Thymus (tissue), 11 donors: ENCODE results near the gene GPX3. TPM values are rescaled to one million over a fixed set of nuclear protein-coding genes. Genes with fewer than 3 reads are reported as not detected.

Experiments
- DNase-seq, 9 donors: peaks; one replicate each; pipeline ENCODE4 v3.0.0-alpha.2; 2013; ENCODE audit warnings: low spot score in 9 of 9, low read depth in 6 of 9, missing footprints in 1 of 9
- H3K27ac ChIP-seq, 2 donors: one replicate each; pipeline ENCODE4 v1.5.1; 2013; ENCODE audit warnings: control low read depth in 1 of 2, low read depth in 1 of 2, low read length in 1 of 2, mild to moderate bottlenecking in 1 of 2, moderate library complexity in 1 of 2
- H3K27me3 ChIP-seq, 2 donors: one replicate each; pipeline ENCODE4 v1.5.1; 2013; ENCODE audit warnings: low read length in 1 of 2; ENCODE audit not compliant: control insufficient read depth in 2 of 2, insufficient read depth in 1 of 2
- H3K36me3 ChIP-seq, 2 donors: one replicate each; pipeline ENCODE4 v1.5.1; 2013; ENCODE audit warnings: low read length in 1 of 2, mild to moderate bottlenecking in 1 of 2, moderate library complexity in 1 of 2; ENCODE audit not compliant: control insufficient read depth in 2 of 2, insufficient read depth in 2 of 2
- H3K4me1 ChIP-seq, 2 donors: one replicate each; pipeline ENCODE4 v1.5.1; 2013; ENCODE audit warnings: low read length in 2 of 2; ENCODE audit not compliant: control insufficient read depth in 2 of 2, insufficient read depth in 2 of 2
- H3K4me3 ChIP-seq, 2 donors: one replicate each; pipeline ENCODE4 v1.5.1; 2013; ENCODE audit warnings: low read length in 2 of 2, control low read depth in 1 of 2, mild to moderate bottlenecking in 1 of 2
- H3K9me3 ChIP-seq, 2 donors: one replicate each; pipeline ENCODE4 v1.5.1; 2013; ENCODE audit warnings: low read length in 1 of 2, mild to moderate bottlenecking in 1 of 2; ENCODE audit not compliant: control insufficient read depth in 2 of 2, insufficient read depth in 1 of 2
- WGBS: extraction: QIAGEN DNeasy Blood & Tissue Kit; methylation state at CpG from one replicate; pipeline ENCODE4 v1.1.7; 2013; 5-methylcytosine and 5-hydroxymethylcytosine counted together
- polyA plus RNA-seq: library from polyadenylated mRNA; stranded (reverse); fragments of 200-250 nt; gene quantifications from one replicate; pipeline ENCODE4 v1.2.3, GENCODE V29; 2013
- total RNA-seq: library from RNA; stranded (reverse); fragments of 120-200 nt; gene quantifications from one replicate; pipeline ENCODE4 v1.2.4, GENCODE V29; 2013
- donor health status: healthy.

Gene GPX3
- total and polyA plus RNA-seq, 2 donors = 2.7 to 412 TPM

DNA sequence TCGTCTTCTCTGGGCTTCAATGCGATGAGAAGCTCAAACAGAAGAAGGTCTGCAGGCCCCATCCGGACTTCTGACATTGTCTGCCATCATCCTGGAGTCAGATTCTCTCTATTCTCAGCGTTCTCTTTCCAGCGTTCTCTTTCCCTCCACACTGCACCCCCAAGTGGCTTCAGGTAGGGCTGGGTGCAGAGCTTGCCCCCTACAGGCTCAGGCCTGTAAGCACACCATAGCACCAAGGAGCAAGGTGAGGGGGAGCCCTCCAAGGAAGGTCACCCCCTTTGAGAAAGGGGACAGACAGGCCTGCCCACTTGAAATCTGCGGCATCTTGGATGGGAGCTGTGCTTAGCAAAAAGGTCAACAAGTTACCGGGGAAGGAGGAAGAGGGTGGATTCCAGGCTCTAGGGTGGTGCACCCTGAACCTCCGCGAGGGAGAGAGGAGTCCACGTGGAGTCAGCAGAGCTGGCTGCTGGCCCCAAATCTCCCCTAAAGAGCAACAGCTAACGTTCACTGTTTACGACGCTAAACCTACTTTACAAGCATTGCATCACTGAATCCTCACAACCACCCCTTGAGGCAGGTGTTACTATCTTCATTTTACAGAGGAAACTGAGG, 27.5 kb downstream of the GPX3 start:
- Histone ChIP-seq H3K9me3 (no peaks in the 10 kb centered on the region), H3K27ac (no peak overlapping the region), H3K27me3 (no peaks in the 10 kb centered on the region), H3K36me3 (peaks cover 71 to 79% of the 10 kb centered on the region in 2 donors), H3K4me3 (no peak overlapping the region), H3K4me1 (peaks cover 0 to 6% of the 10 kb centered on the region in 2 donors)
- peak in 3 of 9 donors; percentile 13 to 28 (median 23) for DNase-seq
- 91% methylated on average over 13 of the region's 13 CpGs for WGBS

DNA sequence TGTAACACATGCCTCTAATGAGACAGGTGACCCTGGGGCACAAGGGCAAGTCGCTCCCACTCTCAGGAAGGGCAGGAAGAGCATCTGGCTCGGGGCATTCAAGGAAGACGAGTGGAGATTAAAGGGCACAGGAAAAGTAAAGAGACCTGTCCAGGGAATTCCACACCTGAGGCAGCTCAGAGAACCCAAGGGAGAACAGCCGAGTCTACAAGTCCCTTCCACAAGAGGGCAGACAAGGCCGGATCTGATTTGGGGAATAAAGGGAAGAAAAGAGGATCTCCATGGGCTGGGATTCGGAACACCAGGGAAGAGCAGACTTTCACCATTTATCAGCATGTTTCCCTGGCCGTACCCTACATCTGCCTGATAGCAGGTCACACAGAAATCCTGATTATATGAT, 28.1 kb downstream of the GPX3 start:
- DNase-seq = no peak
- peaks cover 0 to 6% of the 10 kb centered on the region in 2 donors for H3K4me1 ChIP-seq
- no peak overlapping the region for H3K27ac ChIP-seq
- peaks cover 72 to 77% of the 10 kb centered on the region in 2 donors for H3K36me3 ChIP-seq
- no peaks in the 10 kb centered on the region for H3K27me3 ChIP-seq
- WGBS = 84% methylated on average over 7 of the region's 7 CpGs
- no peaks in the 10 kb centered on the region for H3K9me3 ChIP-seq
- no peak overlapping the region for H3K4me3 ChIP-seq

DNA sequence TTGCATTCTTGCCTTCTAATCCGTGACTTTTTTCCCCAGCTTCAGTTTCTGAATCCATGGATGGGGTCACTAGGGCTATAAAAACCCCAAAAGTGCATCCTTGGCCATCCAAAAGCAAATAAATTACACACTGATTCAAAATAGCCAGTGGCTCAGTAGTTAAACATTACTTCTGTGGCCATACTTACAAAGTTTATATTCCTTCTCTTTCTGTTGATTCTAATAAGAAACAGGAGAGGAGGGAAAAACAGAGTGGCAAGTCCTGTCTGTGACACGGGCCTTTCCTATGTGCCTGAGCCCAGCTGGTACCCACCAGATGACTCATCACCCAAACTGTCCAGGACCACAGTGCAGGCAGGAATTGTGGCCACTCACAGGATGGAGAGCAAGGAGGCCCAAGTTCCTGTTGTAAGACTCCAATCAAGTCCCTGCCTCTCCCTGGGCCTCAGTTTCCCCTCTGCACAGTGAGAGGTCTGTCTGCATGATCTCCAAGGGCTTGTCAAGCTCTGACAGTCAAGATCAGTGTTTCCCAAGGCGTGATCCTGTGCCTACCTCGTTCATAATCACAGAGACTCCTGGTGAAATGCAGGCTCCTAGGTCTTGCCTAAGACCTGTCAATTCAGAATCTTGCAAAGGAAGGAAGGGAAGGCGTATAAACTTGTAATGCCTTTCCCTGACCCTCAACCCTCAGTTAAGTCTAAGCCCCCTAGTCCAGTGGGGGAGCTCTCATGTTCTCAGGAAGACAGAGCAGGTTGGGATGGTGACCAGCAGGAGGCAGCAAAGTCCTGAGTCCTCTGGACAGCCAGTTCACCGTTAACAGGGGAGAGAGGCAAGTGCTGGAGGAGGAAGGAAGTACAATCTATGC, 30.9 kb downstream of the GPX3 start:
- Histone ChIP-seq H3K9me3 (no peaks in the 10 kb centered on the region), H3K36me3 (peaks cover 79 to 81% of the 10 kb centered on the region in 2 donors), H3K27ac (no peak overlapping the region), H3K4me3 (no peak overlapping the region), H3K27me3 (no peaks in the 10 kb centered on the region), H3K4me1 (peaks cover 0 to 6% of the 10 kb centered on the region in 2 donors)
- WGBS = 80% methylated on average over 6 of the region's 6 CpGs
- DNase-seq = peak; percentile 41 to 85 (median 66)

DNA sequence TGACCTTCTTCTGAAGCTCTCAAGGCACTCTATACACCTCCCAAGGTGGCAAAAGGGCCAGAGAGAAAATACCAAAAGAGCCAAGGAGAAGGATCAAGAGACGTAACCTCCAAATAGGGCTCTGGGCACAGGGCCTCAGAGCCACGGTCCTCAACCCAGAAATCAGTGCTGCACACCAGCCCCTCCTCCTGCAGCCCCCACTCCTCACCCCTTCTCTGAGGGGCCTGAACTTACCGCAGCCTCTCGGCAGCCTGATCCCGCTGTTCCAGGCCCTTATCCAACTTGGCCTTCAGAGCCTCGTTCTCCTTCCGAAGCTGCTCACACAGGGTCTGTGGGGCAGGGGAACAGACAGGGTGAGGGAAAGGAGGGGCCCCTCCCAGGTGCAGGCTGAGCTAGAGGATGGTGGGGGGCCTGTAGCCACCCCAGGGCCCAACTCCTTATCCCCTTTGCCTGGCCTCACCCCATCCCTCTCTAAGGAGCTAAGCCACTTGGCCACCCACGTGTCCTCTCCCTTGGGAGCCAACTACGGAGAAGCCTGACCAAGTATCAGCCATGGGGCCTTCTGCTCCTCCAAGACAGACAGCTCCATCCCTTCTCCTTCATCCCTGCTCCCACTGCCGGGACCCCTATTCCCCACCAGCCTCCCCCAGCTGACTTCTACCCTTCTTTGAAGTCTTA, 31.7 kb downstream of the GPX3 start:
- 97% methylated on average over 10 of the region's 10 CpGs for WGBS
- DNase-seq = no peak
- H3K27ac ChIP-seq = no peak overlapping the region
- no peak overlapping the region for H3K4me3 ChIP-seq
- H3K9me3 ChIP-seq = no peaks in the 10 kb centered on the region
- peaks cover 0 to 6% of the 10 kb centered on the region in 2 donors for H3K4me1 ChIP-seq
- no peaks in the 10 kb centered on the region for H3K27me3 ChIP-seq
- peaks cover 81 to 84% of the 10 kb centered on the region in 2 donors for H3K36me3 ChIP-seq

DNA sequence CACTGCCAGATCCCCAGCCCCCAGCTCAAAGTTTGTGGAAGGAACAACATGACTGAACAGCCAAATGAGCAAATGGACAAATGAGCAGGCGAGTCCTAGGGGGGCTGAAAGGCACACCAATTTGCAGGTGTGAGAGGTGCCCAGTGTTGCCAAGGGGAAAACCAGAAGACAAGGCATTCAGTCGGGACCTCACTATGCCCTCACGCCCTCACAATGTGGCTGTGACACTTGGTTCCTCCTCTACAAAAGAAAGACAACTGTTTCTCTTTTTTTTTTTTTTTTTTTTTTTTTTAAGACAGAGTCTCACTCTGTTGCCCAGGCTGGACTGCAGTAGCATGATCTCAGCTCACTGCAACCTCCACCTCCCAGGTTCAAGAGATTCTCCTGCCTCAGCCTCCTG, 32.4 kb downstream of the GPX3 start:
- WGBS = 93% methylated on average over 3 of the region's 3 CpGs
- no peak overlapping the region for H3K4me3 ChIP-seq
- no peaks in the 10 kb centered on the region for H3K27me3 ChIP-seq
- DNase-seq = no peak
- no peak overlapping the region for H3K27ac ChIP-seq
- no peaks in the 10 kb centered on the region for H3K9me3 ChIP-seq
- peaks cover 0 to 6% of the 10 kb centered on the region in 2 donors for H3K4me1 ChIP-seq
- H3K36me3 ChIP-seq = peaks cover 73 to 79% of the 10 kb centered on the region in 2 donors

DNA sequence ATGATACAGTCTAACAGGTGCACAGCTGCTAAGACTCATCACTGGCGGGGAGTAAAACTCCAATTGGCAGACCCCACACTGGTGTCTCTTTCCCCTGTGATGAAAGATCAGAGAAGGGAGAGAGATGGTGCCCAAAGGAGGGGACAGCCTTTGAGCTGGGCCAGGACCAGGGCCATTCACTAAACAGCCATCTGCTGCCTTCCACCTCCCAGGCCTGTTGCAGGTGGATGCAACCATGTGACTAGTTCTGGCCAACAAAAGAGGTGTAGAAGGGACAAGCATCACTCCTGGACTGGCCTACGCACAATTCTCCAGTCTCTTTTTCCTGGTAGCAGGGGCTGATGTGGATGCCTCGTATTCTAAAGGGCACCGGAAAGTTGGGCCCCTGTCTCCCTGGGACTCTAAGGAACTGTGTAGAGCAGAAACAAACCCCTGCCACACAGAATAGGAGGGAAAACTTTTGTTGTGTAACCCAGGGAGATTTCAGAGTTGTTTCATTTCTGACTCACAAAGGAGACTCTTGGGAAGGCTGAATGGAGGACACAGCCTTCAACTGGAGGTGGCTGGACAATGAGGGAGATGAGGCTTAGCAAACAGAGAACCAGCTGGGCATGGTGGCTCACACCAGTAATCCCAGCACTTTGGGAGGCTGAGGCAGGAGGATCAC, 33.5 kb downstream of the GPX3 start:
- Histone ChIP-seq H3K36me3 (peaks cover 72 to 79% of the 10 kb centered on the region in 2 donors), H3K27me3 (no peaks in the 10 kb centered on the region), H3K4me1 (peaks cover 0 to 6% of the 10 kb centered on the region in 2 donors), H3K9me3 (no peaks in the 10 kb centered on the region), H3K27ac (no peak overlapping the region), H3K4me3 (no peak overlapping the region)
- no peak for DNase-seq
- 99% methylated on average over 4 of the region's 4 CpGs for WGBS

DNA sequence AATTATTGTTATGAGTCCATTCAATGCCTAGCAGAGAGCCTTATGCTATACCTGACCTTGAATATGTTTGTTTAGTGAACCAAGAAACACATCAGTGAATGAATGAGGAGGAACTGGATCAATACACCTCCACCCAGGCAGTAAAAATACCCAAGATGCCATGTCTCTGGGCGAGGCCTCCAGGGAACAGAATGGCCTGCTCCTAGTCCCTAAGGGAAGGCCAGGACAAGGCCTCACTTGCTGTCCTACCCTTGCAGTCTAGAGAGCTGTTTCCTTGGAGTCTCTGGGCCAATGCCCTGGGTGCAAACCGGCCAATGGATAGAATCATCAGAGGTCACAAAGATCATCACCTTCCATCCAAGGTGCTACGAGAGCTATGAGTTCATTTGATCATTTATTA, 34.3 kb downstream of the GPX3 start:
- Histone ChIP-seq H3K36me3 (peaks cover 70 to 76% of the 10 kb centered on the region in 2 donors), H3K4me3 (no peak overlapping the region), H3K27me3 (no peaks in the 10 kb centered on the region), H3K9me3 (no peaks in the 10 kb centered on the region), H3K27ac (no peak overlapping the region), H3K4me1 (peaks cover 0 to 8% of the 10 kb centered on the region in 2 donors)
- 98% methylated on average over 3 of the region's 3 CpGs for WGBS
- DNase-seq = no peak

DNA sequence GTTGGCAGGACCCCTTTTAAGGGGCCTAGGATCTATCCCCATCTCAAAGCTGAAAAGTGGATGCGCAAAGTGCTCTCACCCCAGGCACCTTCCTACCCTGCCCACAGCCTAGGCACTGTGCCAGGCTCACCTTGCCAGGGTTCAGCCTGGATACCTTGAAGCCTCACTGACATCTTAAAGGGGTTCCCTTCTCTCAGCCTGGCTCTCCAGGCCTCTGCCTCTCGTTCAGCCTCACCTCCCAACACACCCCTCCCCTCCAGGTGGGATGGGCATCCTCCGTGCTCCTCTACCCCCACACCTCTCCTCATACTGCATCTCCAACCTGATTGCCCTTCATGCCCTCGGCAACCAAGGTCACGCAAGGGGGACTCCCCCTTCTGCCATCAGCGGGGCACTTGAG, 34.9 kb downstream of the GPX3 start:
- peaks cover 2 to 14% of the 10 kb centered on the region in 2 donors for H3K4me1 ChIP-seq
- DNase-seq = no peak
- peaks cover 71 to 75% of the 10 kb centered on the region in 2 donors for H3K36me3 ChIP-seq
- H3K27me3 ChIP-seq = no peaks in the 10 kb centered on the region
- H3K9me3 ChIP-seq = no peaks in the 10 kb centered on the region
- H3K27ac ChIP-seq = no peak overlapping the region
- H3K4me3 ChIP-seq = no peak overlapping the region
- 96% methylated on average over 6 of the region's 6 CpGs for WGBS
